HepG2 (cell line): Measurements from ENCODE around the gene SUB1. TPM values are rescaled to one million over a fixed set of nuclear protein-coding genes. Genes with fewer than 3 reads are reported as not detected.

Experiments used
- ATAC-seq: fragments of 200-7000 bp; cut with Tn5 transposase; 3 replicates; pipeline ENCODE4 v1.9.1; 2020; ENCODE audit warnings: mild to moderate bottlenecking, moderate library complexity
- BruUV-seq: library from RNA; stranded (reverse); fragments of 400-500 nt; replicated peaks from 2 replicates; lab custom pipeline; 2021; lab: Mats Ljungman, UMichigan
- CTCF ChIA-PET: fragments of 300-600 bp; formaldehyde crosslinking; extraction: SDS; loops from one replicate; lab custom pipeline; 2021; ENCODE audit warnings: low total read pairs, inconsistent platforms, low intra/inter-chr PET ratio; lab: Yijun Ruan, JAX
- POLR2A ChIA-PET: fragments of 350-600 bp; sonication (Branson Sonifier 250); formaldehyde crosslinking; loops from one replicate; lab custom pipeline; 2020; ENCODE audit warnings: antibody characterized with exemption, inconsistent platforms; lab: Yijun Ruan, JAX
- DNase-seq: peaks from one replicate; pipeline ENCODE4 v3.0.0-alpha.2; 2015; ENCODE audit warnings: low spot score
- FAIRE-seq: peaks from 3 replicates; lab custom pipeline; 2011; peaks lifted over from hg19 to GRCh38; lab: Jason Lieb, UNC
- H2AFZ ChIP-seq: one replicate; pipeline ENCODE4 v1.6.1; 2011; ENCODE audit warnings: low read length, inconsistent platforms
- H3K27ac ChIP-seq: fragments of 300-600 bp; 3 replicates; pipeline ENCODE4 v1.8.0; 2011; ENCODE audit warnings: mixed run types, mild to moderate bottlenecking, mixed read lengths, low read length, inconsistent platforms; ENCODE audit not compliant: insufficient read depth; ENCODE audit errors: extremely low read length
- H3K27me3 ChIP-seq, 2 experiments: fragments of 200-600 bp in 1 of 2; 2 replicates in 1 of 2; 3 replicates in 1 of 2; pipeline versions ENCODE4 v1.6.0 to v1.8.0; 2011; ENCODE audit warnings: low read length in 2 of 2, mild to moderate bottlenecking in 2 of 2, moderate library complexity in 2 of 2, inconsistent platforms in 1 of 2; ENCODE audit not compliant: insufficient read depth in 2 of 2, control insufficient read depth in 1 of 2
- H3K36me3 ChIP-seq, 2 experiments: fragments of 200-600 bp in 1 of 2; replicated peaks in 1 of 2; 2 replicates in 1 of 2; 3 replicates in 1 of 2; pipeline versions ENCODE4 v1.5.1 to v1.8.0; 2011; ENCODE audit warnings: low read length in 2 of 2, inconsistent platforms in 1 of 2; ENCODE audit not compliant: insufficient read depth in 2 of 2, control insufficient read depth in 1 of 2
- H3K4me1 ChIP-seq: 2 replicates; pipeline ENCODE4 v1.5.1; 2012; ENCODE audit warnings: low read length, inconsistent platforms; ENCODE audit not compliant: insufficient read depth
- H3K4me2 ChIP-seq: 2 replicates; pipeline ENCODE4 v1.6.0; 2011; ENCODE audit warnings: low read depth, low read length, inconsistent platforms
- H3K4me3 ChIP-seq, 3 experiments: fragments of 200-600 bp in 1 of 3; sonication (generic), shearing (Covaris generic) in 1 of 3; replicated peaks in 1 of 3; 2 replicates each; pipeline ENCODE4 v1.5.1; 2011 to 2016; ENCODE audit warnings: low read length in 3 of 3, inconsistent platforms in 2 of 3, low read depth in 2 of 3, mild to moderate bottlenecking in 2 of 3, control low read depth in 1 of 3, mixed read lengths in 1 of 3; ENCODE audit not compliant: insufficient read depth in 1 of 3
- H3K79me2 ChIP-seq: one replicate; pipeline ENCODE4 v1.6.1; 2011; ENCODE audit warnings: low read length, inconsistent platforms; ENCODE audit not compliant: insufficient read depth
- H3K9ac ChIP-seq: 2 replicates; pipeline ENCODE4 v1.6.0; 2011; ENCODE audit warnings: mild to moderate bottlenecking, low read depth, low read length, inconsistent platforms; ENCODE audit not compliant: insufficient read depth
- H3K9me3 ChIP-seq: 2 replicates; pipeline ENCODE4 v1.5.1; 2012; ENCODE audit warnings: mild to moderate bottlenecking, low read length
- H4K20me1 ChIP-seq: 2 replicates; pipeline ENCODE4 v1.6.0; 2011; ENCODE audit warnings: inconsistent platforms, mild to moderate bottlenecking, low read length, moderate library complexity; ENCODE audit not compliant: insufficient read depth
- BCLAF1 ChIP-seq: fragments of 450-650 bp; IDR thresholded peaks from 2 replicates; pipeline ENCODE4 v1.6.1; 2017; ENCODE audit warnings: mild to moderate bottlenecking
- CREB1 ChIP-seq, 2 experiments: fragments of 450-650 bp in 1 of 2; IDR thresholded peaks; 2 replicates each; pipeline ENCODE4 v1.6.1; 2016 to 2017; ENCODE audit warnings: control low read depth in 1 of 2, mild to moderate bottlenecking in 1 of 2, missing compliant biosample characterization in 1 of 2, missing genetic modification characterization in 1 of 2
- CTCF ChIP-seq: sonication (generic); formaldehyde crosslinking; IDR thresholded peaks from 2 replicates; pipeline ENCODE4 v1.5.0; 2020; ENCODE audit warnings: mild to moderate bottlenecking, missing genetic modification reagents, moderate library complexity
- FOXA3 ChIP-seq: IDR thresholded peaks from 2 replicates; pipeline ENCODE4 v1.6.1; 2016; ENCODE audit warnings: missing genetic modification reagents, missing compliant biosample characterization
- KLF15 ChIP-seq: sonication (generic); formaldehyde crosslinking; IDR thresholded peaks from 2 replicates; pipeline ENCODE4 v1.8.1; 2023; ENCODE audit warnings: borderline replicate concordance, mild to moderate bottlenecking, inconsistent platforms, missing genetic modification reagents, mixed read lengths
- MED1 ChIP-seq: sonication (generic); formaldehyde crosslinking; IDR thresholded peaks from 2 replicates; pipeline ENCODE4 v1.4.0; 2020; ENCODE audit warnings: missing genetic modification reagents
- MXD3 ChIP-seq: IDR thresholded peaks from 2 replicates; pipeline ENCODE4 v1.6.1; 2016; ENCODE audit warnings: mild to moderate bottlenecking, missing biosample characterization, missing genetic modification reagents
- PBX2 ChIP-seq: IDR thresholded peaks from 2 replicates; pipeline ENCODE4 v1.6.1; 2016; ENCODE audit warnings: control low read depth
- RBAK ChIP-seq: sonication (generic); formaldehyde crosslinking; IDR thresholded peaks from 2 replicates; pipeline ENCODE4 v1.5.1; 2020; ENCODE audit warnings: mild to moderate bottlenecking, missing genetic modification reagents
- STAG1 ChIP-seq: sonication (generic); formaldehyde crosslinking; IDR thresholded peaks from 2 replicates; pipeline ENCODE4 v1.4.0; 2020; ENCODE audit warnings: missing genetic modification reagents
- THYN1 ChIP-seq: sonication (generic); formaldehyde crosslinking; IDR thresholded peaks from 2 replicates; pipeline ENCODE4 v1.8.1; 2023; ENCODE audit warnings: low read depth, mild to moderate bottlenecking, moderate library complexity, missing genetic modification reagents, borderline replicate concordance
- ZFYVE20 ChIP-seq: sonication (generic); formaldehyde crosslinking; IDR thresholded peaks from 2 replicates; pipeline ENCODE4 v1.8.0; 2023; ENCODE audit warnings: low read depth, mild to moderate bottlenecking, moderate library complexity, missing genetic modification reagents, borderline replicate concordance
- ZNF562 ChIP-seq: sonication (generic); formaldehyde crosslinking; IDR thresholded peaks from 2 replicates; pipeline ENCODE4 v1.8.0; 2022; ENCODE audit warnings: missing genetic modification reagents, borderline replicate concordance
- WGBS: methylation state at CpG from one replicate; pipeline ENCODE4 v1.1.6; 2017; ENCODE audit warnings: low lambda C conversion rate; 5-methylcytosine and 5-hydroxymethylcytosine counted together
- in situ Hi-C: cut with HindIII; loops from 2 replicates; pipeline ENCODE4 v1.10.0; 2017; ENCODE audit warnings: low pct_unique_long_range_greater_than_20kb; ENCODE audit not compliant: extremely low pct_ligation_motif_present
- intact Hi-C: fragments of 100-400 bp; cut with micrococcal nuclease; formaldehyde crosslinking; loops from one replicate; pipeline ENCODE4 v1.10.0; 2022; ENCODE audit not compliant: unreplicated experiment
- polyA plus RNA-seq, 8 experiments: library from polyadenylated mRNA; depleted of rRNA in 3 of 8; stranded (reverse) in 7 of 8; unstranded in 1 of 8; fragments of >200 nt; fragmentation: Illumina TruSeq in 4 of 8; extraction: Trizol in 4 of 8; gene quantifications; 2 replicates each; pipeline versions ENCODE4 v1.2.1 to v1.2.3, GENCODE V29; 2011 to 2016; ENCODE audit warnings: low read depth in 4 of 8, missing spikeins in 1 of 8, mixed read lengths in 1 of 8; ENCODE audit not compliant: insufficient read depth in 1 of 8
- total RNA-seq, 5 experiments: library from RNA; depleted of rRNA; stranded (reverse); fragments of >200 nt; fragmentation: Illumina TruSeq; extraction: Trizol; gene quantifications; 2 replicates each; pipeline ENCODE4 v1.2.3, GENCODE V29; 2016; ENCODE audit warnings: low read depth in 1 of 5

SUB1 gene
- total and polyA plus RNA-seq, 2 of the 13 experiments (the other 11 are each of a cell fraction or from before 2014, with no cell fraction given): 182 to 693 TPM

GRCh38 chr5:32627219-32627870 lies 42.0 kb downstream of the SUB1 start (continued):
- TF ChIP-seq PBX2 (no peak), MED1 (no peak), BCLAF1 (no peak), THYN1 (CRISPR knock-in tag) (no peak), ZFYVE20 (no peak)

- Histone ChIP-seq H3K79me2 (no peaks in the 10 kb centered on the region), H2AFZ (no peak overlapping the region), H3K27ac (no peak overlapping the region), H3K27me3 (no peaks in the 10 kb centered on the region), H3K4me3 (no peak overlapping the region), H3K4me2 (no peak overlapping the region), H3K36me3 (no peaks in the 10 kb centered on the region), H3K4me1 (peaks cover 40% of the 10 kb centered on the region), H3K9ac (no peak overlapping the region), H4K20me1 (no peaks in the 10 kb centered on the region), H3K9me3 (no peaks in the 10 kb centered on the region)
- peak; percentile 72 for ATAC-seq
- DNase-seq: peak; percentile 31
- ChIA-PET POLR2A (no interaction called here), CTCF (no interaction called here)
- no TSS peak for BruUV-seq
- FAIRE-seq: no peak
- intact Hi-C loops (no loop called here), in situ Hi-C loops (no loop called here)
- 16% methylated on average over 8 of the region's 8 CpGs for WGBS
- TF ChIP-seq MXD3 (no peak), CREB1 (IDR thresholded peaks at IDR 0.05) (no peak), CREB1 (CRISPR knock-in tag; IDR thresholded peaks at IDR 0.05) (no peak), CTCF (peak; percentile 43), FOXA3 (CRISPR knock-in tag) (peak; percentile 44; the same call in 1 of the 2 replicates), ZNF562 (no peak), KLF15 (CRISPR knock-in tag) (no peak), RBAK (CRISPR knock-in tag) (peak; percentile 59; the same call in 1 of the 2 replicates), STAG1 (CRISPR knock-in tag) (peak; percentile 44)
Measured at GRCh38 chr5:32628049-32628844, 42.9 kb downstream of the SUB1 start.
